B cell (primary cell): ENCODE data around the gene GLTP. TPM values are rescaled to one million over a fixed set of nuclear protein-coding genes. Genes with fewer than 3 reads are reported as not detected.

Experiments
- ATAC-seq: fragments of 200-7000 bp; cut with Tn5 transposase; one replicate; pipeline ENCODE4 v1.10.0; 2021; ENCODE audit warnings: low read depth, mild to moderate bottlenecking, moderate number of reproducible peaks, moderate library complexity
- CTCF ChIA-PET: fragments of 350-600 bp; sonication (Branson Sonifier 250); formaldehyde crosslinking; loops from one replicate; lab custom pipeline; 2021; ENCODE audit warnings: antibody characterized with exemption, inconsistent platforms; lab: Charles Lee
- POLR2A ChIA-PET: fragments of 350-600 bp; sonication (Branson Sonifier 250); formaldehyde crosslinking; loops from one replicate; lab custom pipeline; 2021; ENCODE audit warnings: antibody characterized with exemption; lab: Charles Lee
- DNase-seq: peaks from one replicate; pipeline ENCODE4 v3.0.0; 2013
- H2AFZ ChIP-seq: 2 replicates; pipeline ENCODE4 v1.6.1; 2012; ENCODE audit warnings: mild to moderate bottlenecking, low read depth, low read length; ENCODE audit not compliant: insufficient read depth, poor library complexity, severe bottlenecking
- H3K27ac ChIP-seq, 2 donors: 1 replicate in 1 of 2; 2 replicates in 1 of 2; pipeline ENCODE4 v1.5.1; 2012 to 2013; ENCODE audit warnings: low read length in 2 of 2, mild to moderate bottlenecking in 2 of 2, moderate library complexity in 1 of 2
- H3K27me3 ChIP-seq, 4 experiments: fragments of 200-600 bp in 1 of 4; sonication (generic) in 1 of 4; replicated peaks in 1 of 4; 1 replicate in 2 of 4; 2 replicates in 2 of 4; pipeline versions ENCODE4 v1.6.1 to v1.7.0; 2013 to 2016; ENCODE audit warnings: low read length in 3 of 4, mild to moderate bottlenecking in 2 of 4, mixed read lengths in 1 of 4, moderate library complexity in 1 of 4; ENCODE audit not compliant: insufficient read depth in 4 of 4, control insufficient read depth in 3 of 4; ENCODE audit errors: control extremely low read depth in 1 of 4
- H3K36me3 ChIP-seq, 2 experiments: replicated peaks in 1 of 2; 1 replicate in 1 of 2; 2 replicates in 1 of 2; pipeline versions ENCODE4 v1.6.1 to v1.7.1; 2013; ENCODE audit warnings: low read length in 1 of 2; ENCODE audit not compliant: insufficient read depth in 2 of 2, control insufficient read depth in 1 of 2; ENCODE audit errors: control extremely low read depth in 1 of 2, extremely low read depth in 1 of 2
- H3K4me1 ChIP-seq, 2 donors: fragments of 200-600 bp in 1 of 2; sonication (generic) in 1 of 2; 1 replicate in 1 of 2; 2 replicates in 1 of 2; pipeline versions ENCODE4 v1.5.1 to v1.6.1; 2013 to 2017; ENCODE audit warnings: low read length in 2 of 2; ENCODE audit not compliant: control insufficient read depth in 2 of 2, insufficient read depth in 2 of 2
- H3K4me2 ChIP-seq: replicated peaks from 2 replicates; pipeline ENCODE3; 2012; ENCODE audit warnings: mild to moderate bottlenecking, low read depth, low read length; ENCODE audit not compliant: poor library complexity, severe bottlenecking
- H3K4me3 ChIP-seq, 5 experiments: fragments of 200-600 bp in 1 of 5; sonication (generic) in 1 of 5; 1 replicate in 3 of 5; 2 replicates in 2 of 5; pipeline versions ENCODE4 v1.5.1 to v1.7.0; 2011 to 2016; ENCODE audit warnings: low read length in 4 of 5, mild to moderate bottlenecking in 4 of 5, low read depth in 2 of 5, control low read depth in 1 of 5, moderate library complexity in 1 of 5; ENCODE audit not compliant: insufficient read depth in 1 of 5; ENCODE audit errors: control extremely low read depth in 1 of 5, extremely low read depth in 1 of 5
- H3K79me2 ChIP-seq: fragments of 200-600 bp; sonication (generic); one replicate; pipeline ENCODE4 v1.6.0; 2016; ENCODE audit warnings: low read length; ENCODE audit not compliant: control insufficient read depth, insufficient read depth
- H3K9ac ChIP-seq: fragments of 200-600 bp; sonication (generic); 2 replicates; pipeline ENCODE4 v1.6.1; 2017; ENCODE audit warnings: mild to moderate bottlenecking, low read length, moderate library complexity
- H3K9me3 ChIP-seq, 3 donors: one replicate each; pipeline versions ENCODE4 v1.6.1 to v1.7.1; 2013; ENCODE audit warnings: low read length in 2 of 3; ENCODE audit not compliant: control insufficient read depth in 2 of 3, insufficient read depth in 1 of 3; ENCODE audit errors: control extremely low read depth in 1 of 3
- H4K20me1 ChIP-seq: 2 replicates; pipeline ENCODE4 v1.6.0; 2012; ENCODE audit warnings: mild to moderate bottlenecking, low read length; ENCODE audit not compliant: insufficient read depth, control insufficient read depth, poor library complexity, severe bottlenecking
- H3K27ac Mint-ChIP-seq: one replicate; pipeline ENCODE4 v1.8.0; 2021; ENCODE audit warnings: mixed read lengths
- H3K27me3 Mint-ChIP-seq: one replicate; pipeline ENCODE4 v1.8.0; 2021; ENCODE audit warnings: mixed read lengths
- H3K4me1 Mint-ChIP-seq: one replicate; pipeline ENCODE4 v1.8.0; 2021; ENCODE audit warnings: mixed read lengths
- H3K4me3 Mint-ChIP-seq: one replicate; pipeline ENCODE4 v1.8.0; 2021; ENCODE audit warnings: mixed read lengths
- H3K9me3 Mint-ChIP-seq: one replicate; pipeline ENCODE4 v1.8.0; 2022; ENCODE audit warnings: mixed read lengths; ENCODE audit not compliant: insufficient read depth
- CTCF ChIP-seq: fragments of 200-600 bp; IDR thresholded peaks from one replicate; pipeline ENCODE4 v1.8.0; 2022; ENCODE audit warnings: antibody characterized with exemption, mild to moderate bottlenecking
- EZH2 ChIP-seq: IDR thresholded peaks from 2 replicates; pipeline ENCODE4 v1.6.1; 2012; ENCODE audit warnings: borderline replicate concordance, low read depth, mild to moderate bottlenecking, moderate library complexity, low read length; ENCODE audit not compliant: insufficient read depth, poor library complexity, severe bottlenecking
- WGBS: methylation state at CpG from one replicate; pipeline ENCODE4 v1.1.5; 2013; ENCODE audit warnings: missing lambda C conversion rate; ENCODE audit not compliant: insufficient coverage; 5-methylcytosine and 5-hydroxymethylcytosine counted together
- intact Hi-C: fragments of 100-400 bp; cut with micrococcal nuclease; formaldehyde crosslinking; loops from one replicate; pipeline ENCODE4 v1.10.0; 2022
- polyA plus RNA-seq: library from polyadenylated mRNA; depleted of rRNA; stranded (reverse); fragments of >200 nt; gene quantifications from 2 replicates; pipeline ENCODE4 v1.2.3, GENCODE V29; 2012
- total RNA-seq, 2 donors: library from RNA; stranded (reverse); fragments of 120-200 nt in 1 of 2; gene quantifications; 1 replicate in 1 of 2; 2 replicates in 1 of 2; pipeline versions ENCODE4 v1.2.3 to v1.2.4, GENCODE V29; 2013 to 2022

GLTP gene
- total and polyA plus RNA-seq, 2 donors (not counting 1 experiment from before 2014, with no cell fraction given), result 18.7 to 24.9 TPM

DNA sequence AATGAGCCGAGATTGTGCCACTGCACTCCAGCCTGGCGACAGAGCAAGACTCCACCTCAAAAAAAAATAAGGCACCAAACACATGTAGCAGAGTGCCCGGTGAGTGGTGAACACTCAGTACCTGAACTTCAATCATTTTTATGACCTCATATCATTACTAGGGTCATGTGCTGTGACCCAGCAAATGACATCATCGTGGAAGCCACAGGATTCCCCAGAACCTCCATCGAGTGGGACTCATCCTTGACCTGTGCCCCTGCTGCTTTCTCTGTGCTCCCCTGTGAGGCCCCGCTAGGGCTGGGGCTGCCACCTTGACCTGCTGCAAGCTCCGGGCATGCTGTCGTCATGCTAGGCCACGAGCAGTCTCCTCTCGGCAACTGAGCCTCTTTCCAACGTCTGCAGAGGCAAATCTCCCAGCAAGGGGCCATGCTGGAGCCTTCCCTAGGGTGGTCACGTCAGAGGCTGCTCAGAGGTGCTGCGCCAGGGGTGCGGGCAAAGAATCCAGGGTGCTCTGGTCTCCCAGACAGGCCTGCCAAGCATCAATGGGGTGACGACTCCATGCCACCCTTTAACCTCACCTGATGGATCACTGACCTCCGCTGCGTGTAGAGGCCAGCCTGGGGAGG lies 18.5 kb downstream of the GLTP start:
- no peak overlapping the region for H3K27ac Mint-ChIP-seq
- H4K20me1 ChIP-seq, result peaks cover 5% of the 10 kb centered on the region
- 96% methylated on average over 17 of the region's 17 CpGs for WGBS
- no peak overlapping the region for H3K4me2 ChIP-seq
- H3K79me2 ChIP-seq, result peaks cover 33% of the 10 kb centered on the region
- peaks cover 2 to 17% of the 10 kb centered on the region in 2 experiments for H3K36me3 ChIP-seq
- ATAC-seq (no peak), DNase-seq (no peak)
- no peaks in the 10 kb centered on the region for H3K9me3 ChIP-seq
- CTCF ChIA-PET, result interaction anchor here (0.5 to 0.8 kb wide), 2 partner anchors 56 to 1032 kb away, joined by 3 read pairs; no protein-coding TSS in a partner anchor
- H3K9ac ChIP-seq, result no peak overlapping the region
- H3K27ac ChIP-seq, result no peak overlapping the region
- peaks cover 9% of the 10 kb centered on the region for H3K4me1 Mint-ChIP-seq
- POLR2A ChIA-PET, result no interaction called here
- H3K4me3 Mint-ChIP-seq, result no peak overlapping the region
- H2AFZ ChIP-seq, result no peak overlapping the region
- H3K4me1 ChIP-seq, result peaks cover 5% of the 10 kb centered on the region in 2 donors
- no peaks in the 10 kb centered on the region for H3K27me3 ChIP-seq
- H3K9me3 Mint-ChIP-seq, result no peaks in the 10 kb centered on the region
- TF ChIP-seq EZH2, result no peak
- TF ChIP-seq CTCF, result no peak
- no peak overlapping the region for H3K4me3 ChIP-seq
- intact Hi-C loops, result no loop called here
- no peaks in the 10 kb centered on the region for H3K27me3 Mint-ChIP-seq

DNA sequence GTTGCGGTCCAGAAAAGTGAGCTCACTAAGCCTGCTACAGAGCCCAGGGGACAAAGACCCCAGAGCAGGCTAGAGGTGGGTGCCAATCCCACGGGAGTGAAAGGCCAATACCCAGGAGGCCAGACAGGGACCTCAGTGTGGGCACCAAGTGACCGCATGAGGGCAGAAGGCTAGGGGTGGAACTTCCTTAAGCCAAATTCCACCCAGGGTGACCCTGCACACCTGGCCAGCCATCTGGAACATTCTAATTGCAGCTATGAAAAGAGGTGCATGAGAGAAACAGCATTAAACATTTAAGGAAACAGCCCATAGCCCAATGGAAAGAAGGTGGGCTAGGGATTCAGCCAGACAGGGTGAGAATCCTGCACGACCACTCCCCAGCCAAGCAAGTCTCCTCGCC lies 19.4 kb downstream of the GLTP start:
- WGBS, result 95% methylated on average over 3 of the region's 5 CpGs
- intact Hi-C loops, result no loop called here
- no peak overlapping the region for H3K9ac ChIP-seq
- H4K20me1 ChIP-seq, result peaks cover 5% of the 10 kb centered on the region
- H3K9me3 ChIP-seq, result no peaks in the 10 kb centered on the region
- ChIA-PET CTCF (interaction anchor here (0.5 to 1.7 kb wide), 3 partner anchors 10 to 1033 kb away, joined by 3 to 5 read pairs (median 3); no protein-coding TSS in a partner anchor), POLR2A (no interaction called here)
- ATAC-seq, result no peak
- no peak overlapping the region for H3K4me3 Mint-ChIP-seq
- H3K27me3 Mint-ChIP-seq, result no peaks in the 10 kb centered on the region
- H3K4me1 ChIP-seq, result peaks cover 5% of the 10 kb centered on the region in 2 donors
- no peak overlapping the region for H3K27ac Mint-ChIP-seq
- H2AFZ ChIP-seq, result no peak overlapping the region
- H3K4me3 ChIP-seq, result no peak overlapping the region
- no peaks in the 10 kb centered on the region for H3K27me3 ChIP-seq
- H3K9me3 Mint-ChIP-seq, result no peaks in the 10 kb centered on the region
- H3K4me2 ChIP-seq, result no peak overlapping the region
- peaks cover 9% of the 10 kb centered on the region for H3K4me1 Mint-ChIP-seq
- peaks cover 27% of the 10 kb centered on the region for H3K79me2 ChIP-seq
- no peak for DNase-seq
- H3K27ac ChIP-seq, result no peak overlapping the region
- TF ChIP-seq CTCF, result no peak
- no peak for TF ChIP-seq EZH2
- peaks cover 2 to 22% of the 10 kb centered on the region in 2 experiments for H3K36me3 ChIP-seq
